ENCODE results near the gene TMEM60. TPM values are rescaled to one million over a fixed set of nuclear protein-coding genes. Genes with fewer than 3 reads are reported as not detected.

The TMEM60 gene
- polyA plus RNA-seq, 1 donor (not counting 4 experiments of a cell fraction or from before 2014, with no cell fraction given), result 27.5 TPM

DNA sequence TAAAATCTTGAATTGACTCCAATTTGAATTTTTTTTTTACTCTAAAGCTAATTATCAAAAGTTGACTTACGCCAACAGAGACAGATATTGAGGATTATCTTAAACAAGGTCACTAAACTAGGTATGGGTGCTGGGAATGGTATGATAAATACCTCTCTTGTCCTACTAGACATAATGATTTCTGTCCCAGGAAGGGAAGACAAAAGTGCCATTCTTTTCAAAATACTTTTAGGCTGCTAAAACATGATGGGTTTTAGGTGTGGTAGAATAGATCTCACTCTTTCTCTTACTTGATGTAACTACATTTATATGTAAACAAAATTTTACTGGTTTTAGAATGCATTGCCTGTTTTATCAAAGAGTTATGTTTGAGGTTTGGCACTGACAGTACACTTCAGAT is 15.1 kb downstream of the TMEM60 start:
- no peak for FAIRE-seq
- peaks cover 1 to 5% of the 10 kb centered on the region in 2 experiments for H3K36me3 ChIP-seq (ENCODE audit: control insufficient read depth in 2 of 2, extremely low read depth in 1 of 2, insufficient read depth in 2 of 2, low read length in 2 of 2)
- TF ChIP-seq CTCF (optimal IDR thresholded peaks at IDR 0.05 in 1 of 3, IDR thresholded peaks at IDR 0.05 in 1 of 3, conservative IDR thresholded peaks at IDR 0.05 in 1 of 3; ENCODE audit: extremely low read depth in 1 of 3, insufficient read depth in 2 of 3, low read length in 3 of 3) (no peak), EZH2 (IDR thresholded peaks at IDR 0.05; ENCODE audit: low read length) (no peak)

GRCh38 chr7:77782383-77782782 is 15.9 kb downstream of the TMEM60 start:
- dilution Hi-C loops (cut with MboI; ENCODE audit: extremely low pct_ligation_motif_present, low sequenced_read_pairs), result no loop called here

More for the DNA sequence above, 15.1 kb downstream of the TMEM60 start:
- no peak for DNase-seq (ENCODE audit: low read depth, low spot score)
- Histone ChIP-seq H2AFZ (ENCODE audit: control insufficient read depth, low read length) (no peak overlapping the region), H3K9me3 (ENCODE audit: control insufficient read depth, low read depth, low read length) (no peaks in the 10 kb centered on the region), H3K4me2 (ENCODE audit: control insufficient read depth, extremely low read depth, insufficient read depth, low read depth, low read length) (no peak overlapping the region), H4K20me1 (ENCODE audit: control insufficient read depth, extremely low read depth, insufficient read depth, low read length) (no peaks in the 10 kb centered on the region), H3K4me1 (ENCODE audit: control insufficient read depth, extremely low read depth, insufficient read depth, low read length) (no peaks in the 10 kb centered on the region), H3K27me3 (ENCODE audit: control insufficient read depth, extremely low read depth, insufficient read depth, low read length) (no peaks in the 10 kb centered on the region), H3K9me1 (ENCODE audit: control insufficient read depth, extremely low read depth, insufficient read depth, low read length) (no peaks in the 10 kb centered on the region), H3K4me3 (ENCODE audit: control insufficient read depth in 2 of 3, extremely low read depth in 1 of 3, insufficient read depth in 2 of 3, low read depth in 1 of 3, low read length in 3 of 3) (no peak overlapping the region), H3K27ac (ENCODE audit: control insufficient read depth, insufficient read depth, low read length) (no peak overlapping the region), H3K9ac (ENCODE audit: control insufficient read depth, extremely low read depth, insufficient read depth, low read length) (no peak overlapping the region), H3K79me2 (ENCODE audit: control insufficient read depth, insufficient read depth, low read length) (no peaks in the 10 kb centered on the region)
- dilution Hi-C loops (cut with MboI; ENCODE audit: extremely low pct_ligation_motif_present, low sequenced_read_pairs), result no loop called here

More at GRCh38 chr7:77782383-77782782, 15.9 kb downstream of the TMEM60 start:
- H3K79me2 ChIP-seq (ENCODE audit: control insufficient read depth, insufficient read depth, low read length), result no peaks in the 10 kb centered on the region
- no peak overlapping the region for H3K27ac ChIP-seq (ENCODE audit: control insufficient read depth, insufficient read depth, low read length)
- no peaks in the 10 kb centered on the region for H3K9me3 ChIP-seq (ENCODE audit: control insufficient read depth, low read depth, low read length)
- no peaks in the 10 kb centered on the region for H3K27me3 ChIP-seq (ENCODE audit: control insufficient read depth, extremely low read depth, insufficient read depth, low read length)
- no peaks in the 10 kb centered on the region for H3K9me1 ChIP-seq (ENCODE audit: control insufficient read depth, extremely low read depth, insufficient read depth, low read length)
- no peak overlapping the region for H2AFZ ChIP-seq (ENCODE audit: control insufficient read depth, low read length)
- H4K20me1 ChIP-seq (ENCODE audit: control insufficient read depth, extremely low read depth, insufficient read depth, low read length), result no peaks in the 10 kb centered on the region
- TF ChIP-seq EZH2 (IDR thresholded peaks at IDR 0.05; ENCODE audit: low read length) (no peak), CTCF (optimal IDR thresholded peaks at IDR 0.05 in 1 of 3, IDR thresholded peaks at IDR 0.05 in 1 of 3, conservative IDR thresholded peaks at IDR 0.05 in 1 of 3; ENCODE audit: extremely low read depth in 1 of 3, insufficient read depth in 2 of 3, low read length in 3 of 3) (no peak)
- DNase-seq (ENCODE audit: low read depth, low spot score) (no peak), FAIRE-seq (no peak)
- H3K4me2 ChIP-seq (ENCODE audit: control insufficient read depth, extremely low read depth, insufficient read depth, low read depth, low read length), result no peak overlapping the region
- no peak overlapping the region for H3K4me3 ChIP-seq (ENCODE audit: control insufficient read depth in 2 of 3, extremely low read depth in 1 of 3, insufficient read depth in 2 of 3, low read depth in 1 of 3, low read length in 3 of 3)
- no peak overlapping the region for H3K9ac ChIP-seq (ENCODE audit: control insufficient read depth, extremely low read depth, insufficient read depth, low read length)
- no peaks in the 10 kb centered on the region for H3K4me1 ChIP-seq (ENCODE audit: control insufficient read depth, extremely low read depth, insufficient read depth, low read length)
- H3K36me3 ChIP-seq (ENCODE audit: control insufficient read depth in 2 of 2, extremely low read depth in 1 of 2, insufficient read depth in 2 of 2, low read length in 2 of 2), result peaks cover 1 to 5% of the 10 kb centered on the region in 2 experiments
